HL-60 (cell line): ENCODE data around the gene AFF3.

Experiments used
- DNase-seq, 2 experiments: peaks; one replicate each; pipeline ENCODE4 v3.0.0-alpha.2; 2010 to 2020; ENCODE audit warnings: low read depth in 1 of 2, low spot score in 1 of 2
- H3K27ac ChIP-seq: fragments of 250-450 bp; sonication (Bioruptor Pico); replicated peaks from 2 replicates; pipeline ENCODE4 v1.5.1; 2020; ENCODE audit warnings: mild to moderate bottlenecking, moderate library complexity
- H3K27me3 ChIP-seq: fragments of 250-450 bp; sonication (Bioruptor Pico); 2 replicates; pipeline ENCODE4 v1.5.1; 2021; ENCODE audit warnings: mild to moderate bottlenecking, moderate library complexity; ENCODE audit not compliant: insufficient read depth, poor library complexity, severe bottlenecking
- H3K4me3 ChIP-seq: replicated peaks from 2 replicates; pipeline ENCODE4 v1.5.1; 2011; ENCODE audit warnings: mild to moderate bottlenecking, control low read depth, low read length; ENCODE audit not compliant: insufficient read depth
- CTCF ChIP-seq: IDR thresholded peaks from one replicate; pipeline ENCODE4 v1.5.1; 2011; ENCODE audit warnings: low read length, control low read depth, inconsistent platforms; ENCODE audit not compliant: insufficient read depth
- GABPA ChIP-seq: IDR thresholded peaks from 2 replicates; pipeline ENCODE4 v1.6.1; 2012; ENCODE audit warnings: low read depth
- POLR2AphosphoS5 ChIP-seq: IDR thresholded peaks from 2 replicates; pipeline ENCODE4 v1.6.1; 2012; ENCODE audit warnings: low read depth
- REST ChIP-seq: IDR thresholded peaks from 2 replicates; pipeline ENCODE4 v1.6.1; 2012; ENCODE audit warnings: low read depth; ENCODE audit not compliant: insufficient replicate concordance
- SPI1 ChIP-seq: IDR thresholded peaks from 2 replicates; pipeline ENCODE4 v1.6.1; 2012; ENCODE audit warnings: low read depth, mild to moderate bottlenecking, borderline replicate concordance

AFF3 gene

GRCh38 chr2:99903981-99904380, 238.4 kb downstream of the AFF3 start:
- DNase-seq: no peak
- TF ChIP-seq REST: no peak
- TF ChIP-seq SPI1: no peak
- TF ChIP-seq GABPA: no peak
- no peak overlapping the region for H3K27ac ChIP-seq
- H3K27me3 ChIP-seq: no peaks in the 10 kb centered on the region
- H3K4me3 ChIP-seq: no peak overlapping the region

- Histone ChIP-seq H3K4me3 (no peak overlapping the region), H3K27me3 (no peaks in the 10 kb centered on the region), H3K27ac (no peak overlapping the region)
- DNase-seq: no peak
- no peak for TF ChIP-seq POLR2AphosphoS5
- no peak for TF ChIP-seq CTCF
- no peak for TF ChIP-seq REST
- no peak for TF ChIP-seq GABPA
Measured at GRCh38 chr2:99900556-99900955, 241.8 kb downstream of the AFF3 start.

GRCh38 chr2:99899882-99900281, 242.5 kb downstream of the AFF3 start:
- no peak for DNase-seq
- TF ChIP-seq SPI1 (no peak), CTCF (no peak), POLR2AphosphoS5 (no peak), GABPA (no peak), REST (no peak)
- H3K27ac ChIP-seq: no peak overlapping the region
- no peaks in the 10 kb centered on the region for H3K27me3 ChIP-seq
- no peak overlapping the region for H3K4me3 ChIP-seq
